Measurements from ENCODE around the gene CD163L1.
"Not testable (repeated sequence)": the region's sequence is repeated elsewhere in the genome, so short reads cannot be mapped to it uniquely, and the experiment has no call there.

CD163L1 gene

DNA sequence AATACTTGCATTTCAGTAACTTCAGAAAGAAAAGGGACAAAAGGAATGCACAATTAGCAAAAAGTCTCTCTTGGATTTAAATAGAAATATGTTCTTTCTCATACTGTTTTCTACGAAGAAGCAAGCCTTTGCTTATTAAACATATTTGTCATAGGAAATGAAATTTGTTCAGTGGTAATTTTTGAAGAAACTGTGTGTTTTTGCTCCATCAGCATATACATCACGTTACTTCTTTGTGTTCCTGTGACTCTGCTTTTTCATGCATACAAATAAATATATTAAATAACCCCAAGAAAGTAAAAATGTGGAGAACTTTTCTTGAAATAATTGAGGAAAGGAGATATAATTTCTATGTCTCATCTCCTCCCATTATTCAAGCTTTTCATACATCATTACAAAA lies 39.7 kb downstream of the CD163L1 start:
- DNase-seq (ENCODE audit: low read depth), result no peak

- no peak for DNase-seq (ENCODE audit: low read depth)
Measured at GRCh38 chr12:7403466-7403865, 40.5 kb downstream of the CD163L1 start.

- DNase-seq (ENCODE audit: low read depth), result no peak
Measured at GRCh38 chr12:7399089-7399488, 44.9 kb downstream of the CD163L1 start.

GRCh38 chr12:7396418-7396817 lies 47.5 kb downstream of the CD163L1 start:
- no peak for DNase-seq (ENCODE audit: low read depth)

- DNase-seq (ENCODE audit: low read depth), result no peak
Measured at GRCh38 chr12:7395950-7396349, 48.0 kb downstream of the CD163L1 start.

GRCh38 chr12:7387289-7387688 lies 56.7 kb downstream of the CD163L1 start:
- DNase-seq (ENCODE audit: low read depth), result no peak

- DNase-seq (ENCODE audit: low read depth), result no peak
Measured at GRCh38 chr12:7383157-7383556, 60.8 kb downstream of the CD163L1 start.

- DNase-seq (ENCODE audit: low read depth), result no peak
Measured at GRCh38 chr12:7376196-7376595, 67.8 kb downstream of the CD163L1 start.

DNA sequence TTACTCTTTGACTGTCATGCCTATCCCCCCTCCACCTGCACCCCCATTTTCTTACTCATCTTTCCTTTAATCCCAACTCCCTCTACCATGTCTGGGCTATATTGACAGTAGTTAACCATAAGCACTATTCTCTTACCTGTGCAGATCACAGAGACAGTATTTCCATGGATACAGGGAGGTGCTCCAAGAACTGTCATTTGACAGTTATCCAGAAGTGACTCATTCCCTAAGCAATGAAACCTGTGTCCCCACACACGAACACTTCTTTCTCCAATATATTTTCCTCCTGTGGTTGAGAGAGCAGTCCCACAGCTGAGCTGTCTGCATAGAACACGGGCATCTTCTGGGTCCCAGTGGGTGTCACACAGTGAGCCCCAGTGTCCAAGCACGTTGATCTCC lies 68.8 kb downstream of the CD163L1 start:
- no peak for DNase-seq (ENCODE audit: low read depth)

GRCh38 chr12:7374423-7375144 lies 69.4 kb downstream of the CD163L1 start:
- no peak for DNase-seq (ENCODE audit: low read depth)

- DNase-seq (ENCODE audit: low read depth), result no peak
Measured at GRCh38 chr12:7373226-7373625, 70.7 kb downstream of the CD163L1 start.

DNA sequence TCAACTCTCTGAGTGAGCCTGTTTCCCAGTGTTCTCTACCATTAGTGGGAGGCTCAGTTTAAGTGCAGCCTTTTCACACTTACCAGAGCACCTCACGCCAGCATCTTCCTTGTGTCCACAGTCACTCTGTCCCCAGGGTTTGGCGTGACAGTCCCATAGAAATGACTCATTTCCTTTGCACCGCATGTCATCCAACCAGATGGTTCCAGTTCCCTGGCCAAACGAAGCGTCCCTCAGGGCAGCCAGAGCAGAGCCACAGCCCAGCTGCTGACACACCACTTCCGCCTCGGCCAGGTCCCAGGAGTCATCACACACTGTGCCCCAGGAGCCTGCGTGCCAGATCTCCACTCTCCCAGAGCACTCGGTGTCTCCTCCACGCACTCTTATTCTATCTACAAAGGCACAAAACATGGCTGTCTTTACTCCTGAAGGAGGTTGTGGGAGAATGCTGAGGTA lies 74.7 kb downstream of the CD163L1 start:
- DNase-seq (ENCODE audit: low read depth), result no peak

DNA sequence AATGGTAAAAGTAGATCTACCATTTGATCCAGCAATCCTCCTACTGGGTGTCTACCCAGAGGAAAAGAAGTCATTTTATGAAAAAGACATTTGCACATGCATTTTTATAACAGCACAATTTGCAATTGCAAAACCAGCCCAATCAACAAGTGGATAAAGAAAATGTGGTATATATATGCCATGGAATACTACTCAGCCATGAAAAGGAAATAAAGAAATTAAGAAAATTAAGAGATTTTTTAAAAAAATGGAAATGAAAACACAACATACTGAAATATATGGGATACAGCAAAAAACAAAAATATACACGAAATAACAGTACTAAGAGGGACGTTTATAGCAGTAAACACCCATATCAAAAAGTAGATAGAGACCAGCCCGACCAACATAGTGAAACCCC lies 81.2 kb downstream of the CD163L1 start:
- no peak for DNase-seq (ENCODE audit: low read depth)

DNA sequence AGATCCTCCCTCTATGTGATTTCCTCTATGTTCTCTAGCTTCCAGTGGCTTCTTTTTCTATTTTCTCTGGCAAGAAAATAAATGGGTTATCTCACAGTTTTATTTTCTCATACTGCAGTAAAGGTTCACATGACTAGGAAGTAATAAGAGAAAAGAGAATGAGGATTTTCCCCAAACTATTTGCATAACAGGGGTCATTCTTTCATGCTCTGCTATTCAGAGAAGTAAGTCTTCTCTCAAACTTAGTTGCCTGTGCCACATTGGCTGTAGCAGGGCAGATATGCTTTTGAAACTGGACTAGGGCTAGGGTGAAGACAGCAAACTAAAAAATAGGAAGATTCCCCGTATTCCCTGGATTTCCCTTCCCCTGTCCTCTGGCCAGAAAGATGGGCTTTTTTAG lies 82.7 kb downstream of the CD163L1 start:
- DNase-seq (ENCODE audit: low read depth), result no peak

- DNase-seq (ENCODE audit: low read depth), result no peak
Measured at GRCh38 chr12:7354529-7354928, 89.4 kb downstream of the CD163L1 start.

DNA sequence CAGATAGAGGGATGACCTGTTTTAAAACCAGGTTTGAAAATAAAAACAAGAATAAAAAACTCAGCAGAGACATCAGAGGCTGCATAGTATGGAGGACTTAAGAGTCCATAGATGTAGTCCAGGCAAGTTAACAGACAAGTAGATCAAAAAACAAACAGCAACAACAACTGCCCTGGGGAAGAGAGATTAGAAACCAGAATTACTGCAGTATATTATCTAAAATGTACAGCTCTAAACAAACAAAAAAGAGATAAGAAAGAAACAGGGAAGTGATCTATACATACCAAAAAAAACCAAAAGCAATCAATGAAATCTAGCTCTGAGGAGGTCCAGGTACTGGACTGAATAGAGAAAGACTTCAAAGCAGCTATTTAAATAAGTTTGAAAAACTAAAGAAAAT lies 91.3 kb downstream of the CD163L1 start:
- no peak for DNase-seq (ENCODE audit: low read depth)

GRCh38 chr12:7351177-7351576 lies 92.8 kb downstream of the CD163L1 start:
- DNase-seq (ENCODE audit: low read depth), result no peak

DNA sequence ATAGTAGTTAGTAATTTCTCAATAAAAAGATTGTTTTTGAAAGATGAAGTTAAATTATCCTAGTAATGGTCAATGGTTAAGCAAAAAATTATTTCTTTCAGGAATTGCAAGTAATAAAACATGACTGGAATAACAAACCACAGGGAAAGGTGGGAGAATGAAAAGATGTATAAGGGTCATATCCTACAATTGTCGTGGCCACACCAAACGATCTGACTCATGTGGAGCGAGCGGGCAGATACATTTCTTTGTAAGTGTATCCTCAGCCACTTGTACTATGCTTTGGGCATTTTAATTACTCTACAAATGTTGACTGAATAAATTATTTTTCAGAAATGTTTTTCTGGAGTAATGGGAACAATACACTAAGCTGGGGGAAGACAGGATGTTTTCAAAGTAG lies 94.5 kb downstream of the CD163L1 start:
- no peak for DNase-seq (ENCODE audit: low read depth)

DNA sequence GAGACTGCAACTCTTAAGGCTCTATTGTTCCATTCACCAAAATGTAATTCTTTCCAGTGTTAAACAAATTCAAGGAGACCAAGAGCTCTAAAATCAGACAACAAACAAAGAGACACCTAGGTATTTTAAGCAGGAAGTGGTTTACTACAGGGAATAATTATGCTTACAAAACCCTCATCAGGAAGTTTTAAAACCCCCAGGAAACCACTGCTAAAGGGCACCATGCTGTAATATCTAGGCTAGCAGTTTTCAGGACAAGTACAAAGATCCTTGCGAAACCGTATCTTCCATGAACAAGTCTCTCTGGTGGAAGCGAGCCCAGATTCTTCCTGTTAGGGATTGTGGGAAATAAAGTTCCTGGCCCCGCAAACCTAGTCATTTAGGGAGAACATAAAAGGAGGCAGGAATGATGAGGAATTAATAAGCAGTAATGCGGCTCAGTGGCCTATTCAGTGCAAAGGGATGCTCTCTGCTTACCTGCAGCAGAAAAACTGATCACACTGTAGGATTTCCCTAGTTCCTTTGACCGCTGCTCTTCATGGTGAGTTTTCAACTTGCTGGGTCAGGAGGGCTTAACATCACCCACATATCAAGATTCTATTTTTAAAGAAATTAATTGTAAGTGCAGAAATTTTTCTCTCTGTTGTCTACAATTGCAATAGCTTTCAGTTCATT lies 97.3 kb downstream of the CD163L1 start:
- no peak for DNase-seq (ENCODE audit: low read depth)

GRCh38 chr12:7344833-7345606 lies 98.9 kb downstream of the CD163L1 start:
- DNase-seq (ENCODE audit: low read depth), result no peak

DNA sequence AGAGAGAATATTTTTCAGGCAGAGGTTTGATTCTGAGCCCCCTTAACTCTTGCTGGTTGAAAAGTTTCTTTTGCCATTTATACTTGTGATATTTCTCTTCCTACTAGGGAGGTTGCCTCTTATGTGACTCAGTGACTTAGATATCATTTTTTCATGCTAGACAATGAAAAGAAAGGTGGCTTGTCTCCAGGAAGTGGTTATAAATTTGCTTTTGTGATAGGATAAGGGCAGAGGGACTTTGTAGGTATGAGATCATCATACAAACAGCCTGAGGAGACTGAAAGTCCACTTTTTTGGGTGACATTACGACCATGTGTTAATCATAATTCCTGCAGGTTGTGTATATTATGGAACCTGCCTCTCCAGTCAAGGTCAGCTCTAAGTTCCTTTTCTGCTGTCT lies 104.3 kb downstream of the CD163L1 start:
- no peak for DNase-seq (ENCODE audit: low read depth)

DNA sequence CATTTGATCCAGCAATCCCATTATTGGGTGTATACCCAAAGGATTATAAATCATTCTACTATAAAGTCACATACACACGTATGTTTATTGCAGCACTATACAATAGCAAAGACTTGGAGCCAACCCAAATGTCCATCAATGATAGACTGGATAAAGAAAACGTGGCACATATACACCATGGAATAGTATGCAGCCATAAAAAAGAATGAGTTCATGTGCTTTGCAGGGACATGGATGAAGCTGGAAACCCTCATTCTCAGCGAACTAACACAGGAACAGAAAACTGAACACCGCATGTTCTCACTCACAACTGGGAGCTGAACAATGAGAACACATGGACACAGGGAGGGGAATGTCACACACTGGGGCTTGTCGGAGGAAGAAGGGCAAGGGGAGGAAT lies 106.2 kb downstream of the CD163L1 start:
- not testable (repeated sequence) for DNase-seq (ENCODE audit: low read depth)

DNA sequence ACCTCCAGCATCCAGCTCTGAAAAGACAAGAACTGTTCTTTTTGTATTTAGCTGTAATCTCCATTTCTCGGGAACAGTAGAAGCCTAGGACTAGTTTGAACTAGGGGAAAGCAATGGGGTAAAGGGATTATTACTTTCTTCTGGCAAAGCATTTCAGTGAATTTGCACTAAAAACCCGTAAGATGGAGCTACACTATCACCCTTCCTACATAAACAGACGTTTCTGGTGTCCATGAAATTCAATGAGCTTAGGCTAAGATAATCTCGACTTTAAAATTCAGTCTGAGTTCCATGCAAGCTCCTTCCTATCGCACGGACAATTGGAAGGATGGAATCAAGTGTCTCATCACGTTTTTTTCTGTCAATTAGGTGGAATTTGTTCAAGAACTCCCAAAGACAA lies 116.0 kb downstream of the CD163L1 start:
- no peak for DNase-seq (ENCODE audit: low read depth)

Data from stimulated activated CD8-positive, alpha-beta memory T cell treated with anti-CD3 and anti-CD28 coated beads, Interleukin-15, amount 100 ng/mL, for 24 hours (primary cell).